ENCODE results near the gene ACER3. TPM values are rescaled to one million over a fixed set of nuclear protein-coding genes. Genes with fewer than 3 reads are reported as not detected.
"Not testable (repeated sequence)": the region's sequence is repeated elsewhere in the genome, so short reads cannot be mapped to it uniquely, and the experiment has no call there.

ACER3 gene
- total and polyA plus RNA-seq, 2 donors = 4.5 to 19.0 TPM

GRCh38 chr11:76872959-76873827 lies 12.5 kb downstream of the ACER3 start:
- Histone ChIP-seq H3K4me1 (ENCODE audit: insufficient read depth) (no peaks in the 10 kb centered on the region), H3K36me3 (ENCODE audit: insufficient read depth) (no peaks in the 10 kb centered on the region), H3K4me3 (ENCODE audit: low read depth, low read length) (no peak overlapping the region), H3K27ac (ENCODE audit: low read depth) (no peak overlapping the region)
- no peak for DNase-seq (ENCODE audit: extremely low spot score)
- WGBS = 98% methylated on average over 6 of the region's 6 CpGs

GRCh38 chr11:76878014-76878413 lies 17.3 kb downstream of the ACER3 start:
- Histone ChIP-seq H3K27ac (ENCODE audit: low read depth) (no peak overlapping the region), H3K4me3 (ENCODE audit: low read depth, low read length) (no peak overlapping the region), H3K36me3 (ENCODE audit: insufficient read depth) (no peaks in the 10 kb centered on the region), H3K4me1 (ENCODE audit: insufficient read depth) (no peaks in the 10 kb centered on the region)
- no peak for DNase-seq (ENCODE audit: extremely low spot score)
- WGBS = 93% methylated on average over 2 of the region's 2 CpGs

GRCh38 chr11:76880314-76880713 lies 19.6 kb downstream of the ACER3 start:
- H3K4me3 ChIP-seq (ENCODE audit: low read depth, low read length) = no peak overlapping the region
- H3K4me1 ChIP-seq (ENCODE audit: insufficient read depth) = no peaks in the 10 kb centered on the region
- no peaks in the 10 kb centered on the region for H3K36me3 ChIP-seq (ENCODE audit: insufficient read depth)
- no peak for DNase-seq (ENCODE audit: extremely low spot score)
- H3K27ac ChIP-seq (ENCODE audit: low read depth) = no peak overlapping the region
- 77% methylated on average over 2 of the region's 2 CpGs for WGBS

- H3K4me1 ChIP-seq (ENCODE audit: insufficient read depth) = no peaks in the 10 kb centered on the region
- DNase-seq (ENCODE audit: extremely low spot score) = no peak
- no peak overlapping the region for H3K4me3 ChIP-seq (ENCODE audit: low read depth, low read length)
- 96% methylated on average over 4 of the region's 4 CpGs for WGBS
- H3K36me3 ChIP-seq (ENCODE audit: insufficient read depth) = no peaks in the 10 kb centered on the region
- H3K27ac ChIP-seq (ENCODE audit: low read depth) = no peak overlapping the region
Measured at GRCh38 chr11:76880956-76881355, 20.2 kb downstream of the ACER3 start.

GRCh38 chr11:76885390-76886097 lies 24.8 kb downstream of the ACER3 start:
- H3K4me3 ChIP-seq (ENCODE audit: low read depth, low read length) = no peak overlapping the region
- no peaks in the 10 kb centered on the region for H3K4me1 ChIP-seq (ENCODE audit: insufficient read depth)
- no peak overlapping the region for H3K27ac ChIP-seq (ENCODE audit: low read depth)
- 81% methylated on average over 9 of the region's 9 CpGs for WGBS
- no peak for DNase-seq (ENCODE audit: extremely low spot score)
- no peaks in the 10 kb centered on the region for H3K36me3 ChIP-seq (ENCODE audit: insufficient read depth)

- no peak overlapping the region for H3K4me3 ChIP-seq (ENCODE audit: low read depth, low read length)
- H3K4me1 ChIP-seq (ENCODE audit: insufficient read depth) = no peaks in the 10 kb centered on the region
- H3K36me3 ChIP-seq (ENCODE audit: insufficient read depth) = no peaks in the 10 kb centered on the region
- DNase-seq (ENCODE audit: extremely low spot score) = no peak
- 77% methylated on average over 1 of the region's 1 CpG for whole genome bisulfite sequencing
- no peak overlapping the region for H3K27ac ChIP-seq (ENCODE audit: low read depth)
Measured at GRCh38 chr11:76888989-76889388, 28.3 kb downstream of the ACER3 start.

- DNase-seq (ENCODE audit: extremely low spot score) = no peak
- 99% methylated on average over 1 of the region's 1 CpG for WGBS
- no peaks in the 10 kb centered on the region for H3K36me3 ChIP-seq (ENCODE audit: insufficient read depth)
- H3K4me1 ChIP-seq (ENCODE audit: insufficient read depth) = no peaks in the 10 kb centered on the region
- no peak overlapping the region for H3K4me3 ChIP-seq (ENCODE audit: low read depth, low read length)
- H3K27ac ChIP-seq (ENCODE audit: low read depth) = no peak overlapping the region
Measured at GRCh38 chr11:76889411-76889975, 28.8 kb downstream of the ACER3 start.

GRCh38 chr11:76890329-76890728 lies 29.6 kb downstream of the ACER3 start:
- 98% methylated on average over 3 of the region's 3 CpGs for WGBS
- no peak for DNase-seq (ENCODE audit: extremely low spot score)
- Histone ChIP-seq H3K27ac (ENCODE audit: low read depth) (no peak overlapping the region), H3K36me3 (ENCODE audit: insufficient read depth) (no peaks in the 10 kb centered on the region), H3K4me1 (ENCODE audit: insufficient read depth) (no peaks in the 10 kb centered on the region), H3K4me3 (ENCODE audit: low read depth, low read length) (no peak overlapping the region)

GRCh38 chr11:76891285-76891684 lies 30.6 kb downstream of the ACER3 start:
- H3K4me1 ChIP-seq (ENCODE audit: insufficient read depth) = no peaks in the 10 kb centered on the region
- no peak for DNase-seq (ENCODE audit: extremely low spot score)
- H3K27ac ChIP-seq (ENCODE audit: low read depth) = no peak overlapping the region
- H3K4me3 ChIP-seq (ENCODE audit: low read depth, low read length) = no peak overlapping the region
- H3K36me3 ChIP-seq (ENCODE audit: insufficient read depth) = no peaks in the 10 kb centered on the region

- no peaks in the 10 kb centered on the region for H3K4me1 ChIP-seq (ENCODE audit: insufficient read depth)
- 80% methylated on average over 2 of the region's 2 CpGs for WGBS
- no peak overlapping the region for H3K4me3 ChIP-seq (ENCODE audit: low read depth, low read length)
- DNase-seq (ENCODE audit: extremely low spot score) = no peak
- H3K36me3 ChIP-seq (ENCODE audit: insufficient read depth) = no peaks in the 10 kb centered on the region
- H3K27ac ChIP-seq (ENCODE audit: low read depth) = no peak overlapping the region
Measured at GRCh38 chr11:76891793-76892192, 31.1 kb downstream of the ACER3 start.

- Histone ChIP-seq H3K36me3 (ENCODE audit: insufficient read depth) (no peaks in the 10 kb centered on the region), H3K4me3 (ENCODE audit: low read depth, low read length) (no peak overlapping the region), H3K4me1 (ENCODE audit: insufficient read depth) (no peaks in the 10 kb centered on the region), H3K27ac (ENCODE audit: low read depth) (no peak overlapping the region)
- WGBS = 91% methylated on average over 1 of the region's 1 CpG
- no peak for DNase-seq (ENCODE audit: extremely low spot score)
Measured at GRCh38 chr11:76892306-76892705, 31.6 kb downstream of the ACER3 start.

GRCh38 chr11:76897233-76897632 lies 36.5 kb downstream of the ACER3 start:
- Histone ChIP-seq H3K4me3 (ENCODE audit: low read depth, low read length) (no peak overlapping the region), H3K36me3 (ENCODE audit: insufficient read depth) (peaks cover 1% of the 10 kb centered on the region), H3K27ac (ENCODE audit: low read depth) (no peak overlapping the region), H3K4me1 (ENCODE audit: insufficient read depth) (no peaks in the 10 kb centered on the region)
- 92% methylated on average over 2 of the region's 2 CpGs for WGBS
- no peak for DNase-seq (ENCODE audit: extremely low spot score)

GRCh38 chr11:76901144-76901543 lies 40.4 kb downstream of the ACER3 start:
- Histone ChIP-seq H3K36me3 (ENCODE audit: insufficient read depth) (peaks cover 1% of the 10 kb centered on the region), H3K4me3 (ENCODE audit: low read depth, low read length) (no peak overlapping the region), H3K4me1 (ENCODE audit: insufficient read depth) (no peaks in the 10 kb centered on the region), H3K27ac (ENCODE audit: low read depth) (no peak overlapping the region)
- 90% methylated on average over 3 of the region's 3 CpGs for WGBS
- DNase-seq (ENCODE audit: extremely low spot score) = no peak

- H3K4me3 ChIP-seq (ENCODE audit: low read depth, low read length); H3K36me3 ChIP-seq (ENCODE audit: insufficient read depth); H3K27ac ChIP-seq (ENCODE audit: low read depth); DNase-seq (ENCODE audit: extremely low spot score); H3K4me1 ChIP-seq (ENCODE audit: insufficient read depth): not testable (repeated sequence)
- 90% methylated on average over 6 of the region's 6 CpGs for WGBS
Measured at GRCh38 chr11:76901622-76902021, 40.9 kb downstream of the ACER3 start.
